Calu3 (cell line): ENCODE measurements around the gene OGA. TPM values are rescaled to one million over a fixed set of nuclear protein-coding genes. Genes with fewer than 3 reads are reported as not detected.

ENCODE experiments used
- BruUV-seq: library from RNA; stranded (reverse); fragments of 400-500 nt; replicated peaks from 2 replicates; lab custom pipeline; 2021; lab: Mats Ljungman, UMichigan
- CTCF ChIA-PET: fragments of 300-600 bp; sonication (Branson Sonifier 250); formaldehyde crosslinking; loops from one replicate; lab custom pipeline; 2022; ENCODE audit warnings: antibody characterized with exemption; lab: Charles Lee
- DNase-seq: peaks from one replicate; pipeline ENCODE4 v3.0.0; 2022
- H3K27ac Mint-ChIP-seq: one replicate; pipeline ENCODE4 v1.8.0; 2022; ENCODE audit warnings: mixed read lengths; ENCODE audit not compliant: unreplicated experiment
- H3K27me3 Mint-ChIP-seq: one replicate; pipeline ENCODE4 v1.8.0; 2022; ENCODE audit warnings: mixed read lengths; ENCODE audit not compliant: unreplicated experiment
- H3K36me3 Mint-ChIP-seq: one replicate; pipeline ENCODE4 v1.8.0; 2022; ENCODE audit warnings: mild to moderate bottlenecking, moderate library complexity, mixed read lengths; ENCODE audit not compliant: insufficient read depth, unreplicated experiment
- H3K4me1 Mint-ChIP-seq: one replicate; pipeline ENCODE4 v1.8.0; 2022; ENCODE audit warnings: mild to moderate bottlenecking, low read depth, mixed read lengths; ENCODE audit not compliant: unreplicated experiment
- H3K4me3 Mint-ChIP-seq: one replicate; pipeline ENCODE4 v1.8.0; 2022; ENCODE audit warnings: mild to moderate bottlenecking, low read depth, moderate library complexity, mixed read lengths; ENCODE audit not compliant: unreplicated experiment
- H3K9me3 Mint-ChIP-seq: one replicate; pipeline ENCODE4 v1.8.0; 2022; ENCODE audit warnings: low read depth, mixed read lengths; ENCODE audit not compliant: unreplicated experiment
- intact Hi-C: fragments of 100-400 bp; cut with micrococcal nuclease; formaldehyde crosslinking; loops from one replicate; pipeline ENCODE4 v1.10.0; 2022; ENCODE audit not compliant: unreplicated experiment
- total RNA-seq: library from RNA; stranded (reverse); gene quantifications from 2 replicates; pipeline ENCODE4 v1.2.3, GENCODE V29; 2022
- TF ChIP-seq, protein P1 (sequence below): fragments of 200-600 bp; IDR thresholded peaks from one replicate; pipeline ENCODE4 v1.8.0; 2022; ENCODE audit warnings: antibody characterized with exemption; ENCODE audit not compliant: unreplicated experiment

Gene OGA
- total RNA-seq, 1 experiment from 2014 or later: 59.0 TPM

DNA sequence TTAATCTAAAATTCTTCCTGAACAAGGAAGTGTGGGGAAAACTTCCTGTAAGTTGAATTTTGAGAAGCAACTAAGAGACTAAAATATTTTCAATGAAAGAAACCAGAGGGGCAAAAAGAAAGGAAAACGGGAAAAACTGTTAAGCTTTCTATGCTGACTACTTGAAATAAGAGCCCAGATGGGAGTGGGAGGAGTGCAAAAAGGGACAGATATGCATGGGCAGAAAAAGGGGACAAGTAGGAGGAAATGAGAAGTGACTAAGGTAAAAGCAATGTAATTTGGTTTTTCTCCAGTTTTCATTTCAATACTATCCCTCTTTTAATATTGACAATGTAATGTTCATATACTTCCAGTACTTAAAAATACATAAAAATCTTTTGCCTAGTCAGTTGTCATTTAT, 11.1 kb downstream of the OGA start:
- no TSS peak for BruUV-seq
- H3K27me3 Mint-ChIP-seq: no peaks in the 10 kb centered on the region
- TF ChIP-seq, protein P1, sequence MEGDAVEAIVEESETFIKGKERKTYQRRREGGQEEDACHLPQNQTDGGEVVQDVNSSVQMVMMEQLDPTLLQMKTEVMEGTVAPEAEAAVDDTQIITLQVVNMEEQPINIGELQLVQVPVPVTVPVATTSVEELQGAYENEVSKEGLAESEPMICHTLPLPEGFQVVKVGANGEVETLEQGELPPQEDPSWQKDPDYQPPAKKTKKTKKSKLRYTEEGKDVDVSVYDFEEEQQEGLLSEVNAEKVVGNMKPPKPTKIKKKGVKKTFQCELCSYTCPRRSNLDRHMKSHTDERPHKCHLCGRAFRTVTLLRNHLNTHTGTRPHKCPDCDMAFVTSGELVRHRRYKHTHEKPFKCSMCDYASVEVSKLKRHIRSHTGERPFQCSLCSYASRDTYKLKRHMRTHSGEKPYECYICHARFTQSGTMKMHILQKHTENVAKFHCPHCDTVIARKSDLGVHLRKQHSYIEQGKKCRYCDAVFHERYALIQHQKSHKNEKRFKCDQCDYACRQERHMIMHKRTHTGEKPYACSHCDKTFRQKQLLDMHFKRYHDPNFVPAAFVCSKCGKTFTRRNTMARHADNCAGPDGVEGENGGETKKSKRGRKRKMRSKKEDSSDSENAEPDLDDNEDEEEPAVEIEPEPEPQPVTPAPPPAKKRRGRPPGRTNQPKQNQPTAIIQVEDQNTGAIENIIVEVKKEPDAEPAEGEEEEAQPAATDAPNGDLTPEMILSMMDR: no peak
- no peak overlapping the region for H3K4me3 Mint-ChIP-seq
- CTCF ChIA-PET: no interaction called here
- no peaks in the 10 kb centered on the region for H3K9me3 Mint-ChIP-seq
- no peak for DNase-seq
- no peaks in the 10 kb centered on the region for H3K4me1 Mint-ChIP-seq
- peaks cover 42% of the 10 kb centered on the region for H3K36me3 Mint-ChIP-seq
- H3K27ac Mint-ChIP-seq: no peak overlapping the region
- intact Hi-C loops: no loop called here

DNA sequence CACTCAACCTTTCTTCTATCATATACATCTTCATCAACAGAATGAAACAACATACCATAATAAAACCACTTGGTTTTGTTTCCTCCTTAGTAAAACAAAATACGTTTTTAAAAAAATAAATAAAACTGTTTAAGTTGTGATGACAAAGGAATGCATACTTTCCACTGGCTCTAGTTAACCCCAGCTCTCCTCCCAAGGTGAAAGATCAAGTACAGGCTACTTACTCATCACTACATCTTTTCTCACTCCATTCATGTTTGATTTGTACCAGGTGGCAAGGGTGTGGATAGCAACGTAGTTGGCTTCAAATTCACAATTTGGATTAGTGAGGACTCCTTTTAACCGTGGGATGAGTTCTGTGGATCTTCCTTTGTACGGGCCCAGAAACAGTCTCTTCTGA, 14.7 kb downstream of the OGA start:
- intact Hi-C loops: no loop called here
- no peaks in the 10 kb centered on the region for H3K9me3 Mint-ChIP-seq

DNA sequence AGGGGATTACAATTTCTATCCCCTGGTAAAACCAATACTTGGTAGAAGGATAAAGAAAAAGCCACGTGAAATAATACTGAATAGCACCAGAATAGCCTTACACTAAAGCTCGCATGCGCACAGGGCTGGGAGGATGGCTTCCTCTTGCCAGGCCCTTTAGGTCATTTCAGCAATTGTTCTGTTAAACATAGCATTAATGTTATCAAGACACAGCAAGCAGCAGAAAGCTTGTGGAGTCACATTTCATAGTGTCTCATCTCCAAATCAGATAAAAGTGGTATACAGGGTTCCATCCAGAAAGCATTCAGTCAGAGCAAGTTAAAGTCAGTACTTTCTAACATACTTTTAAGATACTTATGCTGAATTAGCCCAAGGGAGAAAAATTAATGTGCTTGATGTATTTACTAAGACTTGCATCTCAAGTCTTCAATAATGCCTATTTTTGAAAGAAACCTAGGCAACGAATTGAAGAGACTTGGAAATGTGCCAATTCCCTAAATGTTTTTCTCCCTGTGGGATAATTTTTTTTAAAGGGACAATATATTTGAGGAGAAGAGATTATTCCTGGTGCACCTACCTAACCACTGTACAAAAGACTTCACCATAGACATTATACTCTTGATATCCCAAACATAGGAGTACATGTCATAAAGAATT, 20.7 kb downstream of the OGA start:
- H3K36me3 Mint-ChIP-seq: peaks cover 61% of the 10 kb centered on the region
- intact Hi-C loops: no loop called here
- CTCF ChIA-PET: interaction anchor here (0.6 to 0.7 kb wide), 2 partner anchors 41 to 268 kb away, joined by 3 to 6 read pairs; no protein-coding TSS in a partner anchor
- TF ChIP-seq, protein P1: no peak
- no peak overlapping the region for H3K4me3 Mint-ChIP-seq
- no peak overlapping the region for H3K27ac Mint-ChIP-seq
- H3K4me1 Mint-ChIP-seq: no peaks in the 10 kb centered on the region
- no TSS peak for BruUV-seq
- H3K9me3 Mint-ChIP-seq: no peaks in the 10 kb centered on the region
- H3K27me3 Mint-ChIP-seq: no peaks in the 10 kb centered on the region
- no peak for DNase-seq

More for the DNA sequence above, 14.7 kb downstream of the OGA start:
- Mint-ChIP-seq H3K27ac (no peak overlapping the region), H3K4me3 (no peak overlapping the region), H3K27me3 (no peaks in the 10 kb centered on the region), H3K36me3 (peaks cover 56% of the 10 kb centered on the region), H3K4me1 (no peaks in the 10 kb centered on the region)
- TF ChIP-seq, protein P1: no peak
- BruUV-seq: no TSS peak
- CTCF ChIA-PET: no interaction called here
- no peak for DNase-seq

DNA sequence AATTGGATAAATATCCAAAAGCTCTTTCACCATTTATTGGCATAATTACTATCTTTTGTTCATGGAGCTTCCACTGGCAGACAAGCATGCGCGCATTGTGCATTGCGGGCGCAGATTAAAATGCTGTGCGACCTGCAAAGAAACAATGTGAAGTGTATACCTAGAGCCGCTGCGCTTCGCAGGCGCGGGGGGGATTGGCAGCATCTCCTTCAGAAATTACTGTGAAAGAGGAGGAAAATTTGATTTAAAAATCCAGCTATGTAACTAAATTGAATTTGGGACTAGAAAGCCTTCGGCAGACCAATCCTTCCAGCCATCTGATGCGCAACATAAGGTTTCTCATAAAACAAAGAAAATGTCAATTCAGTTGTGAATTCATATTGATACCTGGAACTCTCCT, 24.7 kb downstream of the OGA start:
- intact Hi-C loops: no loop called here
- CTCF ChIA-PET: interaction anchor here (1.6 kb wide), 1 partner anchor 11 kb away, joined by 3 read pairs; no protein-coding TSS in a partner anchor
- no peak overlapping the region for H3K4me3 Mint-ChIP-seq
- TF ChIP-seq, protein P1: no peak
- H3K36me3 Mint-ChIP-seq: peaks cover 55% of the 10 kb centered on the region
- no peaks in the 10 kb centered on the region for H3K4me1 Mint-ChIP-seq
- H3K27ac Mint-ChIP-seq: no peak overlapping the region
- no peak for DNase-seq
- no peaks in the 10 kb centered on the region for H3K27me3 Mint-ChIP-seq
- no TSS peak for BruUV-seq
- no peaks in the 10 kb centered on the region for H3K9me3 Mint-ChIP-seq
